Colon (tissue), 2 donors: Measurements from ENCODE around the gene CCDC7.
A peak's percentile ranks its signal among the peaks of the same experiment; 100 is the strongest.
"Not testable (repeated sequence)": the region's sequence is repeated elsewhere in the genome, so short reads cannot be mapped to it uniquely, and the experiment has no call there.

ENCODE experiments used
- FAIRE-seq: peaks from 2 replicates; lab custom pipeline; 2012; peaks lifted over from hg19 to GRCh38; lab: Jason Lieb, UNC
- donor health status: control.
- donor health status: control.

Gene CCDC7

DNA sequence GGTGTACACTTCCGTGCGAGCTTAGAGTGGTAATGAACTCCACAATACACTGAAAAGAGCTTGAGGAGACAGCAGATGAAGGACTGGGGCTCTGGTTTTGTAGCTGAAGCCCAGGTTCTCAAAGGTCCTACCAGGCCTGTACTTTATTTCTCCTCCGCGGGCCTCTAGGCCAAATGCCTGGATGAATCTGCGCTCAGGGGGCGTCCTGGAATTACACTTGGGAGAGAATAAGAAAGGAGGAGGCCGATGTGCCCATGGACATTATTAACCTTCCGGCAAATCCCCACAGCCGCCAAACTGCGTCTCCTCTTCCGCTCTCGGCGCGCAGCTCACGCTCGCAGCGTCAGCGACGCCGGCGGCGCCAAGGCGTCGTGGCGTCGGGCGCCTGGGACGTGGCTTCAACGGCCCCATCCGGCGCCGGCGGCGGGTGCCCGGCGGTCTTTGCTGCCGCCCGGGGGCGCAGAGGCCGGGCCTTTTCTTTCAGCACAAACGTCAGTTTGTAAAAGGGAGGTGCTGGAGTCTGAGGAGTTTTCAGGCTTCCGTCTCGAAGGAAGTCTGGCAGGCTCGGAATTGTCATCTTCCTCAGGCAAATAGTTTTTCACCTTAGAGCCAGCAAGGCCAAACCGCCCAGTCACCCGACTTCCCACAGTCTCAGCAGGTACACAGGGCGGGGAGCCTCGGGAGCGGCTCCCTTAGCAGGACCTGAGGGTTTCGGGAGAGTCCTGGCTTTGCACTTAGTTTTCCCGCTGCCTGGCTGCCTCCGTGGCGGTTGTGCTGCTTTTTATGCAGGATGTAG, at the start of gene CCDC7:
TSS of gene CCDC7 (plus strand) at position 401 of the 796 bp plus-strand sequence. CDS start 5,503 bp downstream, outside the sequence.
- no peak for FAIRE-seq

DNA sequence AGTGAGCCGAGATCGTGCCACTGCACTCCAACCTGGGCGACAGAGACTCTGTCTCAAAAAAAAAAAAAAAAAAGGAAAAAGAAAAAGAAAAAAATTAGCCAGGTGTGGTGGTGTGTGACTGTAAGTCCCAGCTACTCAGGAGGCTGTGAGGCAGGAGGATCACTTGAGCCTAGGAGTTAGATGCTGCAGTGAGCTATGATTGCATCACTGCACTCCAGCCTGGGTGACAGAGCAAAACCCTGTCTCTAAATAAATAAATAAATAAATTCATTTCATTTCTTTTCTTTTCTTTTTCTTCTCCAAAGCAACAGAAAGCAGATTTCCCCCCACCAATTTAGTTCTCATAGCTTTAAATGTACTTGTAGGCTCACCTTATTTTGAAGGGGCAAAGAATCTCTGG, 48.8 kb upstream of the CCDC7 start:
- FAIRE-seq = not testable (repeated sequence)

- FAIRE-seq = not testable (repeated sequence)
These were observed 46.2 kb upstream of the CCDC7 start for GRCh38 chr10:32399720-32400119.

DNA sequence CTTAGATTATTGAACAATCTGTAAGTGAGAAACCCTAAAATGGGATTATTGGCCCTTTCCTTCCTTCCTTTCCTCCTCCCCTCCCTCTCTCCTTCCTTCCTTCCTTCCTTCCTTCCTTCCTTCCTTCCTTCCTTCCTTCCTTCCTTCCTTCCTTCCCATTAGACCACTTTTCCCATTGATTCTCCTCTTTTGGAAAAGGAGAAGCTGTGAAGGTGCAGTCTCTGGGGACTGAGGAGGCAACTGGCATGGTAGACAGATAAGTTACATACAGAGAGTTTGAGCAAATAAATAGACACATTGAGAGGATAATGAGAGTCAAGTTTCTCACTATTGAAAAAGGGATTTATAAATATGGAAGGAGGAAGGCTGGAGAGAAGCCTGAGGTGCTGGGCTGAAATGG, 45.0 kb upstream of the CCDC7 start:
- no peak for FAIRE-seq

DNA sequence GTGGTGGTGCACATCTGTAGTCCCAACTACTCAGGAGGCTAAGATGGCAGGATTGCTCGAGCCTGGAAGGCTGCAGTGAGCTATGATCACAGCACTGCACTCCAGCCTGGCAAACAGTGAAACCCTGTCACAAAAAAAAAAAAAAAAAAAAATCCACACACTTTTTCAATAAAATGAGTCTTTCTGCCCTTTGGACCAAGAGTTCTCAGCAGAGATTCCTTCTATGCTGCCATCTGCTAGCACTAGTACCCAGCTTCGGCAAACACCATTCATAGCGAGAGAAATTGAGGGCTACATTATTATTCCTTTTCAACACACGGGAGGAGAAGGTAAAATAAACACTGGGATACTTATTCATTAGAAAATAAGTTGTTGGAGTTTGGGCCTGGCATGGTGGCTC, 43.4 kb upstream of the CCDC7 start:
- FAIRE-seq = no peak

GRCh38 chr10:32403091-32403490, 42.8 kb upstream of the CCDC7 start:
- FAIRE-seq = no peak

- no peak for FAIRE-seq
These were observed 37.2 kb upstream of the CCDC7 start for GRCh38 chr10:32408690-32409089.

DNA sequence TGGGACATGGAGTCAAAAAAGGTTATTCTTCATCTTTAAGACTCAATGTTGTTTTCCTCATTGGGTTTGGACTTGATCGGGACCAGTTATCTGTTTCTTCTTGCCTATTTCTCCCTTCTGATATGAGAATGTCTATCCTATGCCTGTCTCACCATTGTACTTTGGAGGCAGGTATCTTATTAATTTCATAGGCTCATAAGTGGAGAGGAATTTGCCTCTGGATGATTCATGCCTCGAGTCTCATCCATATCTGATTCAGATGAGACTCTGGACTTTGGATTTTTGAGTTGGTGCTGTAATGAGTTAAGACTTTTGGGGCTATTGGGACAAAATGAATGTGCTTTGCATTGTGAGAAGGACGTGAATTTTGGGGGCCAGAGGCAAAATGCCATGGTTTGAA, 36.2 kb upstream of the CCDC7 start:
- no peak for FAIRE-seq

DNA sequence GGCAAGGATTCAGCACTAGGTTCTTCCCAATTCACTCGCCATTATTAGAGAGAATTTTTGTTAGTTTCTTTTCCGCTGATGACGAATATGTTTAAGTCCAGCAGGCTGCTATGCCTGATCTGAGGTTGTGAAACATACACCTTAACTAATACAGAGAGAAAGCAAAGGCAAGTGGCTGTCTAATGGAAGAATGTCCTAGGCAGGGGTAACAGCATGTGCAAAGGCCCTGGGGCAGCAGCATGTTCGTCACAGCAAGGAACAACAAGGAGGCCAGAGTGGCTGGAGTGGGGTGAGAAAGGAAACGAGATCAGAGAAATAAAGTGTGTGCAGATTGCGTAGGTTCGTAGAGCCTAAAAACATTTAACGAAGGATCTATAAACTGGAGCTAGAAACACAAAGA, 35.4 kb upstream of the CCDC7 start:
- FAIRE-seq = no peak

- no peak for FAIRE-seq
These were observed 34.0 kb upstream of the CCDC7 start for GRCh38 chr10:32411797-32412498.

GRCh38 chr10:32412499-32412853, 33.5 kb upstream of the CCDC7 start:
- no peak for FAIRE-seq

- FAIRE-seq = no peak
These were observed 32.4 kb upstream of the CCDC7 start for GRCh38 chr10:32413513-32413912.

- FAIRE-seq = no peak
These were observed 30.6 kb upstream of the CCDC7 start for GRCh38 chr10:32415361-32415760.

- no peak for FAIRE-seq
These were observed 27.9 kb upstream of the CCDC7 start for GRCh38 chr10:32417911-32418547.

- FAIRE-seq = no peak
These were observed 27.4 kb upstream of the CCDC7 start for GRCh38 chr10:32418572-32418971.

GRCh38 chr10:32419615-32420014, 26.3 kb upstream of the CCDC7 start:
- peak; percentile 76 for FAIRE-seq

DNA sequence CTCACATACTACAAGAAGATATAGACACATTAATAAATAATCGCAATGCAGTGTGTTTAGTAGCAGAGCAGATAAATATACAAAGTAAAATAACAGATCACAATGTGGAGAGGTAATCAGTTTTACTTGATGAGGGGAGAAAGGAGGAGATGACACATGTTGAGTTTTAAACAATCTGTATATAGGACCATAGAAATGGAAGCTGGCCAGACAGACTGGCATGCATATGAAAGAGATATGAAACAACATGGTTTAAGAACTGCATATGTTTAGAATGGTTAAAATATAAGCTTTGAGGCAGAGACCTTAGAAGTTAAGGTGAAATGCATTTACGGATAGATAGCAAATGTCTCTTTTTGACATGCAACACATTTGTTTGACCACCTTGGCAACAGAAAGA, 19.8 kb upstream of the CCDC7 start:
- no peak for FAIRE-seq

DNA sequence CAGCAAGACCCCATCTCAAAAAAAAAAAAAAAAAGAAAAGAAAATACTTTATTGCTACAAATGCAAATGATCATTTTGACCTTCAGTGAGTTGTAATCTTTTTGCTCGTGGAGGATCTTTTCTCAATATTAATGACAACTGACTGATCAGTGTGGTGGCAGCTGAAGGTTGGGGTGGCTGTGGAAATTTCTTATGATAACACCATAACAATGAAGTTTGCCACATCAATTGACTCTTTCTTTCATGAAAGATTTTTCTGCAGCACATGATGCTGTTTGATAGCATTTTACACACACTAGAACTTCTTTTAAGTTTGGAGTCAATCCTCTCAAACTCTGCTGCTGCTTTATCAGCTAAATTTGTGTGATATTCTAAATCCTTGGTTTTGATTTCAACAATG, 12.4 kb upstream of the CCDC7 start:
- no peak for FAIRE-seq

DNA sequence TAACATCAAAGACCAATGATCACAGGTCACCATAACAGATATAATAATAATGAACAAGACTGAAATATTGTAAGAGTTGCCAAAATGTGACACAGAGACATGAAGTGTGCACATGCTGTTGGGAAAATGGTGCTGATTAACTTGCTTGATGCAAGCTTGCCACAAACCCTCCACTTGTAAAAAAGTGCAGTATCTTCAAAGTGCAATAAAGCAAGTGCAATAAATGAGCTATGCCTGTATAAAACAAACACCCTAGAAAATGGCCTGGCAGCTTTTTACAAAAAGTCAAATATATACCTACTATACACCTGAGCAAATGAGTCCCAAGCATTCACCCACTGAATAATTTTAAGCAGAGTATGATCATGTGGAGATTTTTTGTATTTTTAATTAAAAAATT, 9.7 kb upstream of the CCDC7 start:
- no peak for FAIRE-seq

DNA sequence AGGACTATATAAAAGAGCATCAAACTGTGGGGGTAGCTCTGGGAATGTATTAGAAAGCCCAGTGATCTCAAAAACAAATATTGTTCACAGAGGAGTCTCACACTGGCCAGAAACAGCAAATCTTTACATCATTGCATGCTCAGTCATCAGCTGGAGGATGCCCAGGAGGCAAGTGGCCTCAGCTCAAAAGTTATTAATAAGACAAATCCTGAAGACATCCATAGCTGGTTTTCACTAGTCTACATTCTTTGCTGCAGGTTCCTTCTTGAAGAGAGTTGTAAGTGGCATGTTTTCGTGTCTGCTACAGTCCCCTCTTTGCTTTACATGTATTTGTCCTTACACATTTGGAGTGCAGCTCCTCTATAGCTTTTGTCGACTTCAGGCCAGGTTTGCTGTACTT, 8.6 kb upstream of the CCDC7 start:
- FAIRE-seq = no peak

DNA sequence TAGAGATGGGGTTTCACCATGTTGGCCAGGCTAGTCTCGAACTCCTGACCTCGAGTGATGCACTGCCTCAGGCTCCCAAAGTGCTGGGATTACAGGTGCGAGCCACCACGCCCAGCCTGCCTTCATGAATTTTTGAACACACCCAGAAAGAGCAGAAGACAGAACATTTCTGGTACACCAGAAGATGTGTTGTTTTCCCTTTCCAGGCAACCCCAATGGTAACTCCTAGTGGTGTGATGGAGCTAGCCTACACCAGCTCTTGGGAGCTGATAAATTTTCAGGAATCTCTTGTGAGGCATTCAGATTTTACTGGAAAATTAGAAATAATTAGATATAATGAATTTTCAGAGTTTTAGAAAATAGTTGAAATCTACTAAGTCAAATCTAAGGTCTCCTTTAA, 904 bp upstream of the CCDC7 start:
- no peak for FAIRE-seq

DNA sequence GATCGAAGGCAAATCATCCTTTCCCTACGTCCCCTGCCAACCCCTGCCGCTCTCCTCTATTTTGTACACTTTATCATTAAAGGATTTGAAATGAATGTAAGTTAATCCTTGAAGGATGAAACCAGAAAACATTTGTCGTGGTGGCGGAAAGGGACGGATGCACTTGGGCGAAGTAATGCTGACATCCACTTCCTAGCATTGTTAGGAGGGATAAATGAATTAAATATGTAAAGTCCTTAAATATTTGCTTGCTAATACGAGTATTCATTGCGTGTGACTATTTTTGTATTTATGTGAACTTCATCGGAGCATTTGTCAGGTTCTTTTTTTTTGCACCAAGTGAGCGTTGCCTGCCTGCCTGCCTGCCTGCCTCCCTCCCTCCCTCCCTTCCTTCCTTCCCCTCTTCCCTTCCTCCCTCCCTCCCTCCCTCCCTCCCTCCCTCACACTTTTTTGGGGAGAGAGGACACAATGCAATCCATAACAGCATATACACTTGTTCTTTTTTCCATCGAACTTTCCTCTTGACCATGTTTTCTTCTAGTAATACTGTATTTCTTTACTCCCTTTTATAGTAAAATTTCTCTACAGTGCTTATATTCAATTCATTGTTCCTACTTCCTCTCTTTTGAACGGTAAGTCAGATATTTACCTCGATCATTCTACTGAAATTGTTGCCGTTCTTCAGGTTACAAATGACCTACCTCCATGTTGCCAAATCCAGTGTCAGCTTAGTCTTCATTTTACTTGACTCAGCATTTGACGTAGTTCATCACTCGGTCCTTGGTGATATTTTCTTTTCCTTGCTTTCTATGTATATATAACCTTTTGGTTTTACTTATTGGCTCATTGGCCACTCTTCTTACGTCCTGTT, 831 bp downstream of the CCDC7 start:
- peak; percentile 49 for FAIRE-seq
